H9 (cell line): ENCODE results near the gene COPRS. TPM values are rescaled to one million over a fixed set of nuclear protein-coding genes. Genes with fewer than 3 reads are reported as not detected.

Source experiments
- DNase-seq: peaks from one replicate; pipeline ENCODE4 v3.0.0-alpha.2; 2017
- H2AFZ ChIP-seq: one replicate; pipeline ENCODE4 v1.6.1; 2013; ENCODE audit warnings: mild to moderate bottlenecking, low read length, control low read depth, moderate library complexity
- H2AK5ac ChIP-seq: 2 replicates; pipeline ENCODE4 v1.6.1; 2013; ENCODE audit warnings: low read length, control low read depth, mixed read lengths; ENCODE audit not compliant: insufficient read length
- H2BK120ac ChIP-seq: one replicate; pipeline ENCODE4 v1.6.1; 2013; ENCODE audit warnings: low read depth, mild to moderate bottlenecking, low read length, control low read depth, inconsistent platforms; ENCODE audit not compliant: poor library complexity, severe bottlenecking
- H2BK12ac ChIP-seq: 2 replicates; pipeline ENCODE4 v1.6.1; 2013; ENCODE audit warnings: low read length, control low read depth, mixed read lengths, low read depth; ENCODE audit not compliant: insufficient read length
- H2BK15ac ChIP-seq: 2 replicates; pipeline ENCODE4 v1.6.1; 2013; ENCODE audit warnings: low read depth, low read length, control low read depth
- H2BK20ac ChIP-seq: one replicate; pipeline ENCODE4 v1.6.1; 2013; ENCODE audit warnings: low read depth, mild to moderate bottlenecking, low read length, control low read depth, inconsistent platforms; ENCODE audit not compliant: poor library complexity, severe bottlenecking
- H2BK5ac ChIP-seq: 2 replicates; pipeline ENCODE4 v1.6.1; 2013; ENCODE audit warnings: low read length, control low read depth, mixed read lengths; ENCODE audit not compliant: insufficient read length
- H3K14ac ChIP-seq: 2 replicates; pipeline ENCODE4 v1.6.1; 2013; ENCODE audit warnings: low read length, control low read depth; ENCODE audit not compliant: insufficient read depth
- H3K18ac ChIP-seq: 2 replicates; pipeline ENCODE4 v1.6.1; 2013; ENCODE audit warnings: low read depth, mild to moderate bottlenecking, mixed read lengths, low read length, control low read depth; ENCODE audit not compliant: insufficient read length
- H3K23ac ChIP-seq: 2 replicates; pipeline ENCODE4 v1.6.1; 2013; ENCODE audit warnings: low read length, control low read depth, mixed read lengths, low read depth; ENCODE audit not compliant: insufficient read length
- H3K23me2 ChIP-seq: 2 replicates; pipeline ENCODE4 v1.6.1; 2013; ENCODE audit warnings: low read depth, mild to moderate bottlenecking, mixed read lengths, low read length, control low read depth; ENCODE audit not compliant: insufficient read length, poor library complexity, severe bottlenecking
- H3K27ac ChIP-seq: 2 replicates; pipeline ENCODE4 v1.5.1; 2013; ENCODE audit warnings: low read length, control low read depth, mixed read lengths, low read depth; ENCODE audit not compliant: insufficient read length
- H3K27me3 ChIP-seq: 2 replicates; pipeline ENCODE4 v1.6.1; 2013; ENCODE audit warnings: low read length, control low read depth, inconsistent platforms; ENCODE audit not compliant: insufficient read depth
- H3K4ac ChIP-seq: 2 replicates; pipeline ENCODE4 v1.6.1; 2013; ENCODE audit warnings: low read depth, mild to moderate bottlenecking, control low read depth, inconsistent platforms, low read length, moderate library complexity
- H3K4me1 ChIP-seq: 2 replicates; pipeline ENCODE4 v1.6.1; 2013; ENCODE audit warnings: low read length, control low read depth, inconsistent platforms; ENCODE audit not compliant: insufficient read depth
- H3K4me2 ChIP-seq: 2 replicates; pipeline ENCODE4 v1.6.1; 2013; ENCODE audit warnings: low read length, control low read depth, mixed read lengths; ENCODE audit not compliant: insufficient read length, insufficient read depth
- H3K56ac ChIP-seq: 2 replicates; pipeline ENCODE4 v1.6.1; 2013; ENCODE audit warnings: low read depth, mild to moderate bottlenecking, mixed read lengths, low read length, control low read depth; ENCODE audit not compliant: insufficient read length
- H3K79me1 ChIP-seq: 2 replicates; pipeline ENCODE4 v1.6.1; 2013; ENCODE audit warnings: low read depth, mild to moderate bottlenecking, moderate library complexity, low read length, control low read depth, inconsistent platforms; ENCODE audit not compliant: insufficient read depth, poor library complexity, severe bottlenecking
- H3K79me2 ChIP-seq: 2 replicates; pipeline ENCODE4 v1.6.1; 2013; ENCODE audit warnings: low read length, control low read depth, inconsistent platforms; ENCODE audit not compliant: insufficient read depth
- H3K9ac ChIP-seq: 2 replicates; pipeline ENCODE4 v1.6.1; 2013; ENCODE audit warnings: low read length, control low read depth, mixed read lengths; ENCODE audit not compliant: insufficient read length; ENCODE audit errors: extremely low read depth
- H3K9me3 ChIP-seq: one replicate; pipeline ENCODE4 v1.6.1; 2013; ENCODE audit warnings: low read depth, low read length, inconsistent platforms; ENCODE audit not compliant: control insufficient read depth
- H3T11ph ChIP-seq: one replicate; pipeline ENCODE4 v1.6.1; 2013; ENCODE audit warnings: mild to moderate bottlenecking, low read length, control low read depth, inconsistent platforms
- H4K20me1 ChIP-seq: one replicate; pipeline ENCODE4 v1.6.1; 2013; ENCODE audit not compliant: control insufficient read depth, insufficient read length, insufficient read depth
- H4K5ac ChIP-seq: 2 replicates; pipeline ENCODE4 v1.6.1; 2013; ENCODE audit warnings: low read depth, mild to moderate bottlenecking, mixed read lengths, low read length, control low read depth; ENCODE audit not compliant: insufficient read length
- H4K8ac ChIP-seq: replicated peaks from 2 replicates; pipeline ENCODE4 v1.6.1; 2013; ENCODE audit warnings: low read length, control low read depth, mixed read lengths, low read depth; ENCODE audit not compliant: insufficient read length
- H4K91ac ChIP-seq: 2 replicates; pipeline ENCODE4 v1.6.1; 2013; ENCODE audit warnings: low read depth, mild to moderate bottlenecking, moderate library complexity, mixed read lengths, low read length, control low read depth; ENCODE audit not compliant: insufficient read length
- H3K27ac Mint-ChIP-seq, 3 experiments: 2 replicates in 2 of 3; 3 replicates in 1 of 3; pipeline ENCODE4 v1.8.0; 2020 to 2021; ENCODE audit warnings: mixed read lengths in 3 of 3, mild to moderate bottlenecking in 1 of 3, moderate library complexity in 1 of 3
- H3K27me3 Mint-ChIP-seq: 2 replicates; pipeline ENCODE4 v1.8.0; 2021; ENCODE audit warnings: low read depth, mild to moderate bottlenecking, moderate library complexity, mixed read lengths
- H3K36me3 Mint-ChIP-seq, 3 experiments: 2 replicates in 2 of 3; 3 replicates in 1 of 3; pipeline ENCODE4 v1.8.0; 2020 to 2021; ENCODE audit warnings: low read depth in 3 of 3, mixed read lengths in 3 of 3; ENCODE audit not compliant: insufficient read depth in 1 of 3
- H3K4me1 Mint-ChIP-seq, 2 experiments: 2 replicates each; pipeline ENCODE4 v1.8.0; 2020; ENCODE audit warnings: mixed read lengths in 2 of 2
- H3K4me3 Mint-ChIP-seq, 2 experiments: 2 replicates in 1 of 2; 3 replicates in 1 of 2; pipeline ENCODE4 v1.8.0; 2020 to 2021; ENCODE audit warnings: mild to moderate bottlenecking in 2 of 2, mixed read lengths in 2 of 2, moderate library complexity in 1 of 2
- H3K9me3 Mint-ChIP-seq, 2 experiments: 2 replicates in 1 of 2; 3 replicates in 1 of 2; pipeline ENCODE4 v1.8.0; 2020; ENCODE audit warnings: mild to moderate bottlenecking in 2 of 2, mixed read lengths in 2 of 2, moderate library complexity in 1 of 2
- CTCF ChIP-seq: fragments of 200-600 bp; sonication (generic); conservative IDR thresholded peaks from 3 replicates; pipeline ENCODE4 v1.8.0; 2021; ENCODE audit warnings: antibody characterized with exemption, mild to moderate bottlenecking
- WGBS: extraction: QIAGEN DNeasy Blood & Tissue Kit; methylation state at CpG from one replicate; pipeline ENCODE4 v1.1.7; 2013; ENCODE audit warnings: missing lambda C conversion rate, low lambda C conversion rate, mixed read lengths; ENCODE audit not compliant: insufficient read length; ENCODE audit errors: extremely low coverage; 5-methylcytosine and 5-hydroxymethylcytosine counted together
- total RNA-seq: library from RNA; stranded (reverse); gene quantifications from 2 replicates; pipeline ENCODE4 v1.2.1, GENCODE V29; 2021

The COPRS gene
- total RNA-seq, 1 experiment from 2014 or later, result 43.8 TPM

GRCh38 chr17:31857920-31858641 lies 963 bp downstream of the COPRS start:
- no peak overlapping the region for H3K18ac ChIP-seq
- H3K9me3 ChIP-seq, result no peaks in the 10 kb centered on the region
- no peak overlapping the region for H3T11ph ChIP-seq
- no peak overlapping the region for H2BK15ac ChIP-seq
- H3K79me1 ChIP-seq, result no peaks in the 10 kb centered on the region
- H3K56ac ChIP-seq, result no peak overlapping the region
- Mint-ChIP-seq H3K27me3 (no peaks in the 10 kb centered on the region; the same call in 1 of the 2 replicates), H3K36me3 (peaks cover under 1 to 19% (median 13%) of the 10 kb centered on the region in 3 experiments; a peak in 6 of 7 replicates), H3K4me1 (peaks cover 17% of the 10 kb centered on the region in 2 experiments), H3K9me3 (no peaks in the 10 kb centered on the region), H3K27ac (no peak overlapping the region), H3K4me3 (peak overlapping the region; percentile 82 to 90)
- no peak overlapping the region for H2AK5ac ChIP-seq
- H4K5ac ChIP-seq, result no peak overlapping the region
- peaks cover 3% of the 10 kb centered on the region for H3K23me2 ChIP-seq
- H3K4me2 ChIP-seq, result peak overlapping the region; percentile 77
- no peak overlapping the region for H2BK120ac ChIP-seq
- no peaks in the 10 kb centered on the region for H4K20me1 ChIP-seq
- no peak overlapping the region for H2BK20ac ChIP-seq
- no peak overlapping the region; the same call in 1 of the 2 replicates for H3K14ac ChIP-seq
- H3K27me3 ChIP-seq, result no peaks in the 10 kb centered on the region
- no peak for DNase-seq
- no peaks in the 10 kb centered on the region for H3K79me2 ChIP-seq
- H3K4ac ChIP-seq, result no peak overlapping the region
- no peak for TF ChIP-seq CTCF
- no peak overlapping the region for H3K27ac ChIP-seq
- no peak overlapping the region for H4K91ac ChIP-seq
- no peak overlapping the region for H2AFZ ChIP-seq
- no peak overlapping the region for H3K23ac ChIP-seq
- H2BK5ac ChIP-seq, result no peak overlapping the region
- peaks cover 3% of the 10 kb centered on the region; the same call in 1 of the 2 replicates for H3K4me1 ChIP-seq
- no peak overlapping the region for H4K8ac ChIP-seq
- H3K9ac ChIP-seq, result peak overlapping the region; percentile 33
- WGBS, result no CpG with 5 or more reads among the region's 13 CpGs
- H2BK12ac ChIP-seq, result no peak overlapping the region
